Measurements from ENCODE around the gene MYLK2.

MYLK2 gene

DNA sequence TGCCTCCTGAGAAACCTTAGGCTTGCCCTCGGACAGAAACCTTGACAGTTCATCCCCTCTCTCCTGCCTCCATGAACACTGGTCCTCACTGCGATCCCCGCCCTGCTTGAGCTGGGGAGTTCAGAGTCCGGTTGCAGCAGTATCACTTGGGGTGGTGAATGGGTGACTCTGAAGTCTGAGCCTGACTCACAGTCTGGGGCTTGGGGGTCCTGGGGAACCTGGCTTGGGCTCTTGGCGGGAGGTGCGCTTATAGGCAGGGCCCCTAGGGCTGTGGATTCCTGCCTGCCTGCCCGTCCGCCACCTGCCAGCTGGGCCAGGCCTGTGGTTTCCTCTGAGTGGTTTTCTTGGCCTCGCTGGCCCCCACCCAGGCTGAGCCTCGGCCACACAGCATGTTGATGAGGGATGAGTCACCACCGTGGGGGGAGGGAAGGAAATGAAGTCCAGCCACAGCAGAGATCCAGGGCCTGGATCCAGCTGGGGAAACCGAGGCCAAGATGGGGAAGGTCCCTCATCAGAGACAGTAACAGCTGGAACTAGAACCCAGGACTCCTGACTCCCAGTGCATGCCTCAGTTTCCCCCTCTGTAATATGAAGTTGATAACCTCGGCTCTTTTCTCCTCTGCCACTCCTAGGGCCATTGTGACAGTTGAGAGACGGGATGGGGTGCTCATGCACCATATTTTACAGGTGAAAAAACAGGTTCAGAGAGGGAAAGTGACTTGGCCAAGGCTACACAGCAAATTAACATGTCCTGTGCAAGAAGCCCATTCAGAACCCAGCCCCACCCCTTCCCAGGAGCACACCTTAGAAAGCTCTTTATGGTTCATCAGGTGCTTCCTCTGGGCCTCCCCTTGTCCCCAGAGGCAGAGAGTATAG lies 17.1 kb downstream of the MYLK2 start:
- no peak for DNase-seq (ENCODE audit: low spot score)

DNA sequence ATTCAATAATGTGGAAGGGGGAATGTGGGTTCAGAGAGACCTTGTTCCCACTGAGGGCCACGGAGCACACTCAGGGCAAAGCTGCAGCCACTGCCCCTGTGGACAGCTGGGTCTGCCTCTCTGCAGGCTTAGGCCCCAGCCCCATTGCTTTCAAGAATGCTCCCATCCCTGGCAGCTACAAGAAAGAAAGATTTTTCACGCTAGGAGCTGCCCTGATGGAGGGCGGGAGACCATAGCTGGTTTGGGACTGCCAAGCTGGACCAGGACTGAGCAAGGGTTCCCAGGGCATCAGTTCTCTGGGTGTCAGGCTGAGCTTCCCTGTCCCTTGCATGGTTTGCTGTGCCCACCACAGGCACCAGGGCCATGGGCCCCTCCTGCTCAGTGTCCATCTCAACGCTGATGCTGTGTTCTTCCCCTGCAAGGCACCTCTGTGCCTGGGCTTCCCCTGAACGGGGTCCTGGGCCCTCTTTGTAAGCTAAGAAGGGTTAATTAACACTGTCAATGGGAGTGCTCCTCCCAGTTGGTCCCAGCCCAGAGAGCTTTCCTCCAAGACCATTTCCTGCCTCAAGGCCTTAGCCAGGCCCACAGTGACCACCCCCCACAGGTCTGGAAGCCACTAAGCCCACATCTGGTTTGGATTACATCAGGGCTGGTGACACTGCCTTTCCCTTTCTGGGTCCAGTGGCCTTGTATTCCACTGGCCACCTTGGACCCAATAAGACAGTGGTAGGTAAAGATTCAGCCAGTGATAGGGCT lies 17.9 kb downstream of the MYLK2 start:
- DNase-seq (ENCODE audit: low spot score): no peak

DNA sequence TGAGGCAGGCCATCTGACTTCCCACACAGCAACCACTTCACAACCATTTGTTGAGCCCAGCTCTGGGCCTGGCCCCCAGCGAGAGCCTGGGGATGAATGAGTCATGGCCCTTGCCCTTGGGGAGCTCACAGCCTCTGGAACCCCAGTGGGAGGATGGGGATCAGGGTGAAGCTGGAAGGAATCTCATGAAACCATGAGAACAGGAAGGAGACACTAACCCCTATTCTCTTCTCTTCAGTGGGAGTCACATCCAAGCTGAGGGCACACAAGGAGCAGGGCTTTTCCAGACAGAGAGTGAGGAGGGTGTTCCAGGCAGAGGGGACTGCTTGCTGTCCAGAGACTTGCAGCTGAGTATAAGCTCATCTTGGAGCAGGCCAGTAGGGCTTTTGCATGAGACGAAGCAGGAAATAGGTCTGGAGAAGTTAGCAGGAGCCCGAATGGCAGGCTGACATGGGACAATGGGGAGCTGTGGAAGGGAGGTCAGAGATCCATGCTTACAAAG lies 18.8 kb downstream of the MYLK2 start:
- DNase-seq (ENCODE audit: low spot score): no peak

DNA sequence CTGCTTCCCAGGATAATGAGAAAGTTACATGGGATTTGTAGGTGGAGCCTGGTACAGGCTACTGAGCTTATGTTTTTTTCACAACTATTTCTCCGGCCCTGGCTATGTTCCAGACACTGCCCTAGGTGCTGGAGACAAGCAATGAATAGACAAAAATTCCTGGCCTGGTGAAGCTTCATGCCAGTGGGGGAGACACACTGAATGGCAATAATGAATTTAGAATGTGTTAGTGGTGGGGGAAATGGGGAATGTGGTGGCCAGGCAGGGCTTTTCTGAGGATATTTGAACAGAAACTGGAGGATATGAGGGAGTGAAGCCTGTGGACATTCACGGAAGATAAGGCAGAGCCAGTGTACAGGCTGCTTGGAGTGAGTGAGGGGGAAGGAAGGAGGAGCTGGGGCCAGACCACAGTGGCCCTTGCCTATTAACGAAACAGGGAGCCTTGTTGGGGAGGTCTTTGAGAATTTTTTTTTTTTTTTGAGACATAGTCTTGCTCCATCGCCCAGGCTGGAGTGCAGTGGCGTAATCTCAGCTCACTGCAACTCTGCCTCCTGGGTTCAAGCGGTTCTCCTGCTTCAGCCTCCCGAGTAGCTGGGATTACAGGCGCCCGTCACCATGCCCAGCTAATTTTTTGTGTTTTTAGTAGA lies 19.6 kb downstream of the MYLK2 start:
- no peak for DNase-seq (ENCODE audit: low spot score)

DNA sequence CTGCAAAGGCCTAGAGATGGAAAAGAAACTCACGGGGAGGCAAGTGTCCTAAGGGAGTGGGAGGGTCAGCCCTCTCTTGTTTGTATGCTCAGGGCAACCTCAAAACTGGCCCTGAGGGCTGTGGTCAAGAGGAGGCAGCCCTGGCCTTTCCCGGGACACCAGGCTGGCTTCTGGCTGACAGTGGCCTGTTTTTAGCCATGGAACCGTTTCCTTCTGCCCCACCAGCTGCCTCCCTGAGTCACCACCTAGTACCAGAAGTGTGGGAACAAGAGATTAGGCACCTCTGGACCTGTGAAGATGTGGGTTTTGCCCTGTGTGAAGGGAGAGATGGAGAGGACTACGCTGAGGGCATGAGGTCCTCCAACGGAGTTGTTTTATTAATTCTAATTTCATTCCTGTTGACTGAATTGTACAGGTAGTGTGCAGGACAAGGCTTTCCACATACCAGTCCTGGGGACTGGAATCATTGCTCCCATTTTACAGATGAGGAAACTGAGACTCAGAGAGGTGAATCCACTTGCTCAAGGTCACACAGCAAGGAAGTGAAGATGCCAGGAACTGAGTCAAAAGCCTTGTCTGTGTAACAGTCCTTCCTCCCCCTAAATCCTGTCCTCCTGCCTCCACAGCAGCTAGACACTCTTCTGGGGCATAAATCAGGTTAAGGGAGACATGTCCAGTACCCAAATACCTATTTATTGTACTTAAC lies 20.8 kb downstream of the MYLK2 start:
- no peak for DNase-seq (ENCODE audit: low spot score)

DNA sequence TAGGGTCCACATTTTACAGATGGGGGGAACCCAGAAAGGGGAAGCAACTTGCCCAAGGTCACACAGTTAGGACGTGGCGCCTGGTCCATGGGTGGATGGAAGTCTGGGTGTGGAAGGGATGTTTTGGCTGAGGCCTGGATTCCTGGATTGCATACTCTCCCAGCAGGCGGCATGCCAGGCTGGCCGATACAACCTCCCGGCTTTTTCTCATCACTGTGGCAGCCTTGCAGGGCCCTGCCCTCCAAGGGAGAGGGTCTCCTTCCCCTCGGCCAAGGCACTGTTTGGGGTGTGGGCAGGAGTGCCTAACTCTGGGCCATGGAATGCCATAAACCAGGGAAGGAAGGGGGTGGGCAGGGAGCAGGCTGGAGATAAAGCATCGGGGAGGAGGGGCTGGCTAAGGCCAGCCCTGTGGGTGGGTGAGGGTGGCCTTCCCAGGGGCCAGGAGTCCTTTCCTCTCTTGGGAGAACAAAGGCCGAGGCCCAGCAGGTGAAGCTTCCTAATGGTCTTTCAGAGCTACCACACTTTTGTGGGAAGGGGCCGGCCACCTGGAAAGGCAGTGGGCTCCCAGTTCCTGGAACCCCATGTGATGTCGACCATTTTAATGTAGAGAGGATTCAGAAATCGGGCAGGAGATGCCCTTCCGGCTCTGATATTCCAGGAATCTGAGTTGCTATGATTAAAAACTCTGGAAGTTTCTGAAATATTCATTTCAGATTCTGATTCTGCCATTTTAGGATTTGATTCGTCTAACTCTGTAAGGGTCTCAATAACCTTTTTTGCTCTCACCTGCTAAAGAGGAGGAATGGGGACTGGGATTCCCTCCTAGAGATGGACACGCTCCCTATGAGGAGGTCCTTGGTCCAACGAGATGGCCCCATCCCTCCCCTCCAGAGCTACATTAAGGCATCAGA lies 22.0 kb downstream of the MYLK2 start:
- DNase-seq (ENCODE audit: low spot score): no peak

DNA sequence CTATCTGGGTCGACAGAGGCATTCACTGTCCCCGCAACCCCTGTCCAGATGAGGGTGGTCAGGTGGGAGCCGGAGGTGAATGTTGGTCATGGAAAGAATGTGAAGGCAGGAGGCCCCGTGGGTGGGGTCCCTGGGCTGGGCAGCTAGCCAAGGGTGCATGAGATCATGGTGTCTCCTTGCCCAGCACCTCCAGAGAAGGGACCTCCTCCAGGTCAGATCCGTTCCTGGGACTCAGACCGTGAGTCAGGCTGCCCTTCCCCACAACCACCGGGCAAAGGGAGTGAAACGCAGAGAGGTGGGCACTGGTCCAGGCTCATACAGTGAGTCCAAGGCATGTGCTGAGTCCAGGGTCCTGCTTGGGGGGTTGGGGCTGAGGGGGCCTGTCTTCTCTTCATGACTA lies 22.8 kb downstream of the MYLK2 start:
- no peak for DNase-seq (ENCODE audit: low spot score)

DNA sequence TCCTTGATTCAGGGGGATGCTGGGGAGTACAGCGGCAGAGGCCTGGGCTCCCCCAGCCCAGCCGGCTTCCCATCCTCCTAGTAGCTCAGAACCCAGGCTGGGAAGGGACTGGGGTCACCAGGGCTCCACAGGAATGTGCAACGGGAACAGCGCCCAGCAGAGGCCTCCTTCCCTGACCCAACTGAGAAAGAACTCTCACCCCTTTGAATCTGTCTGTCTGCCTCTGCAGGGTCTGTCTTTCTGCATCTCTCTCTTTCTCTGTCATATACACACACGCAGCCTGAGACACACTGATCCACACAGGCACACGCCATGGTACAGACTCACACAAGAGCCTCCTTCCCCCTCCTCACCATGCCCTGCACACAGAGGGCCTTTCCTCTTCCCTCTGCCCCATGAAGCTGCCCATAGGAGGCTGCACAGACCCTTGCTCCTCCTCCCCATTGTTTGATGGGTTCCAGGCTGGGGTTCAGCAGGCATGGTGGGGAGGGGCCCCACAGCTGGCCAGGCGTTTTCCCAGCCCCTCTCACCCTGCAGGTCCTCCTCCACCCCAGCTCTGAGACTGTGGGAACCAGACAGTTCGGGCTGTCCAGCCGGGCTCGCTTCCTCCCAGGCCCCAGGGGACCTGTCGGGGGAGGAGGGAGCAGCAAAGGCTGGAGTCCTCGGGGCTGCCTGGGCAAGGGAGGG lies 23.5 kb downstream of the MYLK2 start:
- no peak for DNase-seq (ENCODE audit: low spot score)

DNA sequence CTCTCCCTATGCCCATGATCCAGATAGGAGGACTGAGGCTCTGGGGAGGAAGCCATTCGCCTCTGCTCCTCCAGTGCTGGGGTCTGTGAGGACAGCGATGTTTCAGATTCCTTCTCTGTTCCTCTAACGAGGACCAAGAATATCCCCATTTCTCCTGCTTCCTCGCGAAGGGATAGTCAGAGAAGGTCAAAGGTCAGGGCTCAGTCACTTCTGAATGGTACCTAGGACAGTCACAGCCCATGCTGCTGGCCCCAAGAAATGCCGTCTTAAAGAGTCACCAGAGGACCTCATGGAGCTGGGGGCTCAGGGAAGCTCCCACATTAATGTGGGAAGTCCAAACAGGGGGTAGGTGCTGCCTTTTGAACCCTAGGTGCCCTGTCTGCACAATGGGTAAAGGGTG lies 24.1 kb downstream of the MYLK2 start:
- DNase-seq (ENCODE audit: low spot score): no peak

DNA sequence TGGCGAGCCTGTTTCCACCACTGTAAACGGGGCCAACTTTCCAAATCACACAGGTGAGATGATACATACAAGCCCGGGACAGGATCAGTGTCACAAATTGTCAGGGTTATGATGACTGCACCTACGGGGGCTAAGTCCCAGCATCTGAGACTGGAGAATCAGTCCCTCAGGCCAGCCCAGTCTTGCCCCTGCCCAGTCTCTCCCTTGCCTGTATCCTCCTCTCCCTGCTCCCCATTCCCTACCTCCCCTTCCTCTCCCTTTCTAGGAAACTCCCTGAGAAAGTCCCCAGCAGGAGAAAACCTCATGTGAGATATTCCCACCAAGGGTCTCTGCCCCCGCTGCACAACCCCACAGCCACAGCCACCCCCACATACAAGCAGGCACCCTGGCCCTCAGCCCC lies 24.7 kb downstream of the MYLK2 start:
- no peak for DNase-seq (ENCODE audit: low spot score)

DNA sequence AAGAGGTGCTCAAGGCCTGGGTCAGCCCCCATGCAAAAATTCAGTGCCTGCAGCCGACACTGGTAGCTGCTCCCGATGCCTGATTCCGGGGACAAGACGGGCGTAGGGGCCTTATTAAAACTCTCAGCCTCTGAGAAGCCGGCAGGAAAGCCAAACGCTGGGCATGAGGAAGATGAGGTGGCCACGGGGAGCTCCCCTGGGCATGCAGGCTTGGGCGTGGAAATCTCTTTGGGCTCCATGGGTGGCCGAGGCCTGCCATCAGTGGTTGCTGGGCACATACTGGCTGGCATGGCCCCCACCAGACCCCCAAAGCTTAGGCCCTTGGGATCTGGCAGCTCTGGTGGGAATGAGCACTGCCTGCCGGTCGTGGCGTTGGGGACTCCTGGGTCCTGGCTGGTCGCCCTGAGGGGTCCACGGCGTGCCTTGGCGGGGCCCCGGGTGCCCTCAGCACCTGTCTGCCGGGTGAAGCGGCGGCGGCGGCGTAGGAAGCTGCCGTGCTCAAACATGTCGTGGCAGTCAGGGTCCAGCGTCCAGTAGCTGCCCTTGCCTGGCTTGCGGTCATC lies 25.7 kb downstream of the MYLK2 start:
- DNase-seq (ENCODE audit: low spot score): no peak

DNA sequence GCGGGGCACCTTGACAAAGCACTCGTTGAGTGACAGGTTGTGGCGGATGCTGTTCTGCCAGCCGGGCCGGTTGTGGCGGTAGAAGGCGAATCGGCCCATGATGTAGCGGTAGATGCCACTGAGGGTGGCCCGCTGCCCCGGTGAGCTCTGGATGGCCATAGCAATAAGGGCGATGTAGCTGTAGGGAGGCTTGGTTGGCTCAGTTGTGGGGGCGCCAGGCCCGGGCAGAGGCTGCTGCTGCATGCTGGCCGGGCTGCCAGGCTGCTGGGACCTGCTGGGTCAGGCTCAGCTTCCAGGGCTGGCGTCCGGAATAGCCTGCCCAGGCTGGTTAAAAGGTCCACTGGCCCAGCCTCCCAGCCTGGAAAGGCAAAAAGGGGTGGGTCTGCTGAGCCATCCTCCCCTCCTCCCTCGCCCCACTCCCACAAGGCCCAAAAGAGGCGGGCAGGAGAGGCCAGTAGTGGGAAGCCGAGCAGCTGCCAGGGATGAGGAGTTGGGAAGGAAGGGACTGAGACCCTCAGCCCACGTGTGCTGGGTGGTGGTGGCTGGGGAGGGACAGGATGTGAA lies 26.2 kb downstream of the MYLK2 start, which contains the start of gene FOXS1:
Gene FOXS1 (minus strand): TSS at position 305 of the 564 bp plus-strand sequence. CDS start 62 bp downstream, at position 243.
- no peak for DNase-seq (ENCODE audit: low spot score)

DNA sequence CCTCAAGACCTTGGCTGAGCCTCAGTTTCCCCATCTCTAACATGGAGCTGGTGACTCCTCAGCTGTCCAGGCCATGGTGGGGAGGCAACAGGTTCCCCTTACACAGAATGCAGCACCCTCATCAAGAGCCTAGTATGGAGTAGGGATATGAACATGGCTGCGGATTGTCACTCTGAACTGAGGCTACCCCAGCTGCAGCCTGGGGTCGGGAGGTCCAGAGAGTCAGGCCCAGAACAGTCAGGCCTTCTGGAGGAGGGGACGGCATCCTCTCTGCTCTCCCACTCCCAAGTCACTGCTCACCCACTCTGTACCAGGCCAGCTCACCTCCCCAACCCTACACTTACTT lies 27.6 kb downstream of the MYLK2 start:
- no peak for DNase-seq (ENCODE audit: low spot score)

DNA sequence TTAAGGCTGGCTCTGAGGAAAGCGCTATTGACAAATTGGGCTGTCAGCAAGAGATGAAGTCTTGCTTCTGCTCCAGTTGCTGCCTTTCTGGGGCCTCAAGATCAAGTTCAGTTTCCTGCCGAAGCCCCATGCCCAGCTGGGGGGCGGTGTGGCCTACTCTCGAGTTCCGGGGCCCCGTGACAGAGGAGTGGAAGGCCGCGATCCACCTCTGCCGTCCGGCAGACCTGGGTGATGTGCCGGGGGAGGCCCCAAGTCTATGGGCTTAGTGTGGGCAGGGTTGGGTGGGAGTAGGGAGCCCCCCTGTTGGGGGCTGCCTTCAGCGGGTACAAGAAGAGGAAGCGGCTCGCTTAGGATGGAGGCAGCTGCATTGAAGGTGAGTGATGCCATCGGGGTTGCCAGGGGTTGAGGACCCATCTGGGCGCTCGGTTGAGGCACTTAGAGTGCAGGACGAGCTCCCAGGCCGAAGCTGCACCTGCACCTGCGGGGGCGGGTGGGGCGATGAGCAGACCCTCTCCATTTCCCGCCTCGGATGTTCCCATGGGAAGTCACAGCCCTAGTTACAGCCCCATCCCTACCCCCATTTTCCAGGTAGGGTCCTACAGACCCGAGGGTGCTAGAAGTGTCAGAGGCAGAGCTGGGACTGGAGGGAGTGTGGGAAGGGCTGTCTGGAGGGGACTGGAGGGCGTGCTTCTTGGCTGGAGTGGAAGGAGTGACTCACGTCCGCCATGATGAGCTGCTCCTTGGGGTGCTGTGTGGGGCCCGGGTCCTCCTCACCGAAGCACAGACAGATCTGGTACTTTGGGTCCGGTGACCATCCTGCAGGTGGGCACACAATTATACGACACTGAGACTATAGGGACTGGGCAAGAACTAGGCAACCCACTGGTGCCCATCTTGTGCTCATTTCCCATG lies 29.2 kb downstream of the MYLK2 start:
- no peak for DNase-seq (ENCODE audit: low spot score)

DNA sequence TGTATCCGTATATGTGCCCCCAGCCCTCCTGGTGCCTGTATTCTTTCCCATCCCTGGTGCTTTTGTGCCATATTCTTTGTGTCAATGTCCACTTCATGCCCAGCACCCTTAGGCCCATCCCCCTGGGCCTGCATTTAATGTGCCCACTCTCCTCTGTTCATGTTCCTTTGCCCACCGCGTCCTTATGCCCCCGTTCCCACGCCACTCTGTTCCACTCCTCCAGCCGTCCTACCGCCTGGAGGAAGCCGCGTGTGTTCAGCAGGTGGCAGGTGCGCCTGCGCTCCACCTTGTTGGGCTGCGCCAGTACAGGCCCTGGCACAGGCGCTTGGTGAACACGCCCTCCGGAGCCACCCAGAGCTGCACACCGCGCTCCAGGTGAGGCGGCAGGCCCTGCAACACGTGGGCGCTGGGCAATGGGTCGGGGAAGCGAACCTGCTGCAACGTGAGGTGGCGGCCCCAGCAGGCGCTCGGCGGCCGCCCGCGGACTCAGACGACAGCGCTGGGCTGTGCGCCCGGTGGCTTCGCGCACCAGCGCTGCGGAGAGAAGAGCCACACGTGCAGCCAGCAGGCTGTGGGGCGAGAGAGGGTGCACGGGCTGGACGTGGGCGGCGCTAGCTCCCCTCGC lies 30.3 kb downstream of the MYLK2 start:
- DNase-seq (ENCODE audit: low spot score): no peak

DNA sequence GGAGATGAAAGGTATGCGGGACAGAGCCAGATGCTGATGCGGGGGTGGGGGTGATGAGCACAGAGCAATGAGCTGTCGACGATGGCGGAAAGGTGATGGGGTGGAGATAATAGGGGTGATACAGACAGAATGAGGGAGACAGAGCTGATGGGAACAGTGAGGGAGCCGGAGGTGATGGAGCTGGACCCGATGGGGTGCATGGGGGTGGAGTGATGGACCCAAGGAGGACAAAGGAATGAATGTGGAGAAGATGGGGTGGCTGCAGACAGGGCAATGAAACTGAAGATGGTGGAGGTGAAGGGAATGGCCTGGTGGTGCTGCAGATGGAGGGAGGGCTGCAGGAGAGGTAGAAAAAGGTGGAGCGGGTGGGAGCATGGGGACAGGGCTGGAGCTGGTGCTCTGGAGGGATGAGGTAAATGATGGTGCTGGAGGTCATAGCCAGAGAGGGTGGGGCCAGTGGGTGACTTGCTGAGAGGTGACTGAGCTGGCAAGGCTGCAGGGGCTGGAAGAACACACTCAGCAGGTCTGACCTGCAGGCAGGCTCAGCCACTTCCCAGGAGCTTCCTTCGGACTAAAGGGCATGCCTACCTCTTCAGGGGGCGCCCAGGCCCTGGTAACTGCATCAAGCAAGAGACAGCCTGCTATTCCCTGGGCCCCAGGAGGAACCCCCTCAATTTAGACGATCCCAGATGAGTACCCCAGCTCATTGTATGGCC lies 32.2 kb downstream of the MYLK2 start:
- DNase-seq (ENCODE audit: low spot score): no peak

DNA sequence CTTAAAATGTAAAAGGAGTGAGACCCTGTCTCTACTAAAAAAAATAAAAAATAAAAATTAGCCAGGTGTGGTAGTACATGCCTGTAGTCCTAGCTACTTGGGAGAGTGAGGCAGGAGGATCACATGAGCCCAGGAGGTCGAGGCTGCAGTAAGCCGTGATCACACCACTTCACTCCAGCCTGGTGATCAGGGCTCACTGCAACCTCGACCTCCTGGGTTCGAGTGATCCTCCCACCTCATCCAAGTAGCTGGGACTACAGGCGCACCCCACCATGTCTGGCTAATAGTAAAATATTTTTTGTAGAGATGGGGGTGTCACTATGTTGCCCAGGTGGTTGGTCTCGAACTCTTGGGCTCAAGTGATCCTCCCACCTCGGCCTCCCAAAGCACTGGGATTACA lies 34.3 kb downstream of the MYLK2 start:
- DNase-seq (ENCODE audit: low spot score): no peak

DNA sequence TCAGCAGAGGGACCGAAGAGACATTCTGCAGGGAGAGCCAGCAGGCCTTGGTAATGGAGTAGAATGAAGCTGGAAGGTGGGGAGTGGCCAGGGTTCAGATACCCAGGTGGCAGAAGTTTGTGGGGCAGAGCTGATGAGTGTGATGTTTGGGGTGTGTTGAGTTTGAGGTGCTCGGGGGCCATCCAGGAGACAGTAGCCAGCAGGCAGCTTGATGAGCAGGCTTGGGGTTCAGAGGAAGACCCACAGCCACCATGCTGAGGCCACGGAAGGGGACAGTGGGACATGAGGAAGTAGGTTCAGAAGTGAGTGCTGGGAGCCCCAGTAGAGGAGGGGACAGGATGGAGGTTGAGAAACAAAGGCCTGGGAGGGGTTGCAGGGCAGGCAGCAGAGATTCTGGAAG lies 37.4 kb downstream of the MYLK2 start:
- DNase-seq (ENCODE audit: low spot score): no peak
